NB4 (cell line): ENCODE measurements around the gene SYNE3.

ENCODE experiments used
- DNase-seq: peaks from one replicate; pipeline ENCODE4 v3.0.0; 2010; ENCODE audit warnings: low read depth
- H3K4me3 ChIP-seq: one replicate; pipeline ENCODE4 v1.5.1; 2011; ENCODE audit warnings: mild to moderate bottlenecking, low read depth, low read length, moderate library complexity
- MYC ChIP-seq: IDR thresholded peaks from 2 replicates; pipeline ENCODE4 v1.6.1; 2011; ENCODE audit warnings: low read depth, low read length
- POLR2A ChIP-seq: IDR thresholded peaks from 2 replicates; pipeline ENCODE4 v1.6.1; 2011; ENCODE audit warnings: mild to moderate bottlenecking; ENCODE audit not compliant: insufficient read length; ENCODE audit errors: extremely low read depth
- TF ChIP-seq, protein P1 (sequence below): IDR thresholded peaks from 2 replicates; pipeline ENCODE4 v1.6.1; 2011; ENCODE audit warnings: low read depth, low read length
- TF ChIP-seq, protein P2 (sequence below): IDR thresholded peaks from one replicate; pipeline ENCODE4 v1.5.1; 2012; ENCODE audit warnings: low read depth, low read length

Gene SYNE3

DNA sequence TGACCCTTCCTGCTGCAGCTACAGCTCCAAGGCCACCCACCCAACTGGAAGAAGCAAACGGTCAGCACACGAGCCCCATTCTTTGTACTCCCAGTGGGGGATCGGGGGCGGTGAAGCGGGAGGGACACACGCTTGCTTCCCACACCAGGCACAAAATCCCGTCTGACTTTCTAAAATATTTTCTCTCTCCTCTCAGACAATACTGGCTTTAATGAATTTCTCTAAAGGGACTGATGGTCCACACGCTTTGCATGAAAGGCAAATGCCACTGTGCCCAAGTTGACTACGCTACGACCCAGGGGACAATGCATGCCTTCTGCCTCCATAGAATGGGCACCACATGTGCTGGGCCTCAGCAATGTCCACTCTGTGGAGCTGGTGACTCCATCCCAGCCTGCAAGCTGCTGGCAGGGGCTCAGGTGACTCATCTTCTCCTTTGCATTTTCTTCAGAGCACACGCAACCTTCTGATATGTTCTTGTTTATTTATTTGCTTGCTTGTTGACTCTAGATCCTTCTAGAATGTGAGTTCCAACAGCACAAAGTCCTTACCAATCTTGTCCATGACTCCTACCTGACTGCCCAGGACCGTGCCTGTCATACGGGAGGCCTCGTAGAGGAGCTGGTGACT lies 15.6 kb downstream of the SYNE3 start:
- TF ChIP-seq, protein P1, sequence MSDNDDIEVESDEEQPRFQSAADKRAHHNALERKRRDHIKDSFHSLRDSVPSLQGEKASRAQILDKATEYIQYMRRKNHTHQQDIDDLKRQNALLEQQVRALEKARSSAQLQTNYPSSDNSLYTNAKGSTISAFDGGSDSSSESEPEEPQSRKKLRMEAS: no peak
- TF ChIP-seq MYC (no peak), POLR2A (no peak)
- TF ChIP-seq, protein P2, sequence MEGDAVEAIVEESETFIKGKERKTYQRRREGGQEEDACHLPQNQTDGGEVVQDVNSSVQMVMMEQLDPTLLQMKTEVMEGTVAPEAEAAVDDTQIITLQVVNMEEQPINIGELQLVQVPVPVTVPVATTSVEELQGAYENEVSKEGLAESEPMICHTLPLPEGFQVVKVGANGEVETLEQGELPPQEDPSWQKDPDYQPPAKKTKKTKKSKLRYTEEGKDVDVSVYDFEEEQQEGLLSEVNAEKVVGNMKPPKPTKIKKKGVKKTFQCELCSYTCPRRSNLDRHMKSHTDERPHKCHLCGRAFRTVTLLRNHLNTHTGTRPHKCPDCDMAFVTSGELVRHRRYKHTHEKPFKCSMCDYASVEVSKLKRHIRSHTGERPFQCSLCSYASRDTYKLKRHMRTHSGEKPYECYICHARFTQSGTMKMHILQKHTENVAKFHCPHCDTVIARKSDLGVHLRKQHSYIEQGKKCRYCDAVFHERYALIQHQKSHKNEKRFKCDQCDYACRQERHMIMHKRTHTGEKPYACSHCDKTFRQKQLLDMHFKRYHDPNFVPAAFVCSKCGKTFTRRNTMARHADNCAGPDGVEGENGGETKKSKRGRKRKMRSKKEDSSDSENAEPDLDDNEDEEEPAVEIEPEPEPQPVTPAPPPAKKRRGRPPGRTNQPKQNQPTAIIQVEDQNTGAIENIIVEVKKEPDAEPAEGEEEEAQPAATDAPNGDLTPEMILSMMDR: no peak
- no peak overlapping the region for H3K4me3 ChIP-seq
- no peak for DNase-seq

DNA sequence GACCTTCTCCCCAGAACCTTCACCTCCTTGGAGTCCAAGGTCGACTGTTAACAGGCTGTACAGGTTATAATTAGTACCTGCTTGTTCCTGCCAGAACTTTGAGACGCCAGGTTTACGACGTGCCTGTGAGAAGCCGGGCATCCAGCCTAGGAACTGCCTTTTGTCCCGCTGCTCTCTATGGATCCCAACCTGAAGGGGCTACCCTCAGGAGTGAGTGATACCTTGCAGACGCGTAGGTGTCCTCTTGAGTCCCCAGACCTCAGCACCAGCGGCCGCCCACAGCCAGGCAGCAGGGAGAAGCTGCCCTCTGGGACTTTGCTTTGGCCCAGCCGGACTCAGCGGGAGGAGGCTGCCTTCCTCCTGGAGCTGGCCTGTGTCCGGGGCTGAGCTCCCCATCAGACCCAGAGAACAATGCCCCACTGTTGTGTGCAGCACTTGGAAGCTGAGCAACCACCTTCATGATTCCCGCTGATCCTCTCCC lies 16.2 kb downstream of the SYNE3 start:
- no peak for DNase-seq

DNA sequence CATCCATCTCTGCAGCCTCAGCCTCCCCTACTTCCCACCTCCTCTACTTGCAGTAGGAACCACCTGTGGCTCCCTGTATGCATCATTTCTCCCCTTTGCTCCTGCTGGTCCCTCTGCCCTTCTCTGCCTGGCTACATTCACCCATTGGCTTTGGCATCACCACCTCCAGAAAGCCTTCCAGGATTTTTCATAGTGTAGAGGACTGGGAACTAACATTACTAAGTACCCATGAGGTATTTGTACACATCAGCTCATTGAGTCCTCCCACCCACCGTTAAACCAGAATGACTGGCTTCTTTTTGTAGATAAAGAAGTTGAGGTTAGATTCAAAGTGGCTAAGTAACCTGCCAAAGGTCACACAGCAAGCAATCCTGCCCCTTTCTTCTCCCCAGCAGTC lies 17.1 kb downstream of the SYNE3 start:
- H3K4me3 ChIP-seq: no peak overlapping the region
- TF ChIP-seq, protein P2: no peak
- TF ChIP-seq MYC (no peak), POLR2A (no peak)
- TF ChIP-seq, protein P1: no peak
- no peak for DNase-seq

More for the DNA sequence above, 16.2 kb downstream of the SYNE3 start:
- H3K4me3 ChIP-seq: no peak overlapping the region
- TF ChIP-seq, protein P2: no peak

DNA sequence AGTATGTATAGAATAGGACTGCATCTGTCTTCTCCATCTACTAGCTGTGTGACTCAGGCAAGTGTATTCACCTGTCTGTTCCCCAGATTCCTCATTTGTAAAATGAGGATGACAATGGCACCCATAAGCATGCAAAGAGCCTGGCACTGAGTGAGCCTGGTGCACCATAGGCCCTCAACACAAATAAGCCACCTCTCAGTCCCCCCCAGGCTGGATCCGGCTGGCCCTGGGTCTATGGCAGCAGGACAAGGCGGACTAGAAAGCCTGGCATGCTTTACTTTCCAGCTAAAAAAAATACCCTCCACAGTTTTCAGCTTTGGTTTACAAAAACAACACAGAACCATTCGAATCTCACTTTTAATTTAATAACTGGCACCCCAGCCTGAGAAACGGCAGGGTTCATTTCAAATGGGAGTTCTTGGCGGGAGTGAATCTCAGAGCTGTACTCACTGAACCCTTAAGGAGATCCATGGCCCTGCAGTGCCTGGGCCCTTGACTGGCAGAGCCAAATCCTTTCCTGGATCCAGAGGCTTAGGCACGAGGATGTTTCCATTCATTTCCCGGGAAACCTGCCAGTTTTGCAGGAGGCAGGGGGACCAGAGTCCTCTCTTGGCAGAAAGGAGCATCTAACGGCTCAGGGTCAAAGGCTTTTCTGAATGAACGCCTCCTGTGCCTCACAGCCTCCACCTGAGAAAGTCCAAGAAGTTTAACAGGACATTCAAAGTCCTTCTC lies 17.7 kb downstream of the SYNE3 start:
- TF ChIP-seq, protein P2: no peak
- TF ChIP-seq, protein P1: no peak
- TF ChIP-seq MYC (no peak), POLR2A (no peak)
- no peak overlapping the region for H3K4me3 ChIP-seq
- no peak for DNase-seq

DNA sequence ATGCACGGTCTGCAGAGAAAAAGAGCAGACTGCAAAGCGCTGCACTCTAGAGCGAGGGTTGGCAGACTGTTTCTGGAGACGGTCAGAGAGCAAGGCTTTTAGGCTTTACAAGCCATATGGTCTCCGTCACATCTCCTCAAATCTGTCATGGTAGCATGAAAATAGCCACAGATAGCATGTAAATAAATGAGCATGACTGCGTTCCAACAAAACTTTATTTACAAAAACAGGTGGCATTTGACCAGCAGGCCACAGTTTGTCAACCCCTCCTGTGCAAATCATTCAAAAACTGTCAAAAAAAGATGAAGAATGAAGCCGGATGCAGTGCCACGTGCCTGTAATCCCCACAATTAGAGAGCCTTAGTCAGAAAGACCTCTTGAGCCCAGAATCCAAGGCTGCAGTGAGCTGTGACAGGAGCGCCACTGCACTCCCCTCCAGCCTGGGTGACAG lies 18.9 kb downstream of the SYNE3 start:
- DNase-seq: no peak

More for the DNA sequence above, 18.9 kb downstream of the SYNE3 start:
- H3K4me3 ChIP-seq: no peak overlapping the region
- TF ChIP-seq MYC: no peak
- TF ChIP-seq, protein P2: no peak
- no peak for TF ChIP-seq POLR2A
- TF ChIP-seq, protein P1: no peak
